ENCODE data around the gene ZNF548. TPM values are rescaled to one million over a fixed set of nuclear protein-coding genes. Genes with fewer than 3 reads are reported as not detected.

The ZNF548 gene
- total and polyA plus RNA-seq, 10 donors = 12.4 to 48.2 (median 29.8) TPM

DNA sequence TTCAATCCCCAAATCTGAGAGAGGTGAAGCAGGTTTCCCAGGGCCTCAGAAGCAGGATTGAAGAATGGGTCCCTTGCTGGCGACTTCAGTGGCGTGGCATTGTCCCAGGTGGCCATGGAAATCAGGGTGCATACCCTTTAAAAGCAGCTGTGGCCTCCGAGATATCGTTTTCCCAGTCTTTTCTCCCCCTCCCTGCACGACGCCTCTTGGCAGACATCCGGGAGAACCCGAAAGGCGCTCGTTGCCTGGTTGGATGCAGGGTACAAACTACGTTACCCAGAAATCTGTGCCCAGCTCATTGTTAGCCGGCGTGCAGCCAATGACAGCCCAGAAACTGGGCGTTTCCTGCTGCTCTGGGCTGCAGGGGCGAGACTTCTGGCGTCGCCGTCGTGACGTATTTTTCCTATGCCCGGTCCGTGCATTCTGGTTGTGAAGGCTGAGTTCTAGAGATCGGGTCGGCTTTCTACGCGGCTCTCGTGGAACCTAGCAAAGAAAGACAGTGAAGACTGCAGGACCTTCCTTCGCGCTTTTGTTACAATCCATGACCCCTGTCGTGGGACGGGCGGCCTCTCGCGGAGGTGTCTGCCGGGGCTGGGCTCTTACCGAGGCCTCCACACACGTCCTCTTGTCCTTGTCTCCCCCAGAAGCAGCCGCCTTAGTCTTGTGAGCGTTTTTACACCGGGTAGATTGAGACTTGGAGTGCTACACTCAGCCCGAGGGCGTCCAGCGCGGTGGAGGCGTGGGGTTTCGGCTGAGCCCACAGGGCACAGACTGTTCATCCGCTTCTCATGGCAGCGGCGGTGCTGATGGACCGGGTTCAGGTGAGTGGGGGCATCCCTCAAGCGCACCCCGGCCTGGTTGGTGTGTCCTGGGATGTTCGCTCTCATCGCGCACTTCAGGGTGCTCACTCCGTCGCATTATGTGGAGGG, 38.5 kb upstream of the ZNF548 start, which contains the start of gene ZNF304:
TSS of gene ZNF304 (plus strand) at position 395 of the 929 bp plus-strand sequence. CDS start at position 789, 394 bp downstream.
- Histone ChIP-seq H3K9me3 (peaks cover 0 to 37% (median 25%) of the 10 kb centered on the region in 8 donors), H3K4me1 (peaks cover 15 to 39% (median 24%) of the 10 kb centered on the region in 6 donors), H3K27me3 (replicated peaks in 1 of 7) (peaks cover 0 to 11% (median 0%) of the 10 kb centered on the region in 7 donors), H3K36me3 (peaks cover 0 to 39% (median 31%) of the 10 kb centered on the region in 6 donors), H3K27ac (peak within 1 kb of the TSS; percentile 54 to 87 (median 82)), H3K4me3 (peak within 1 kb of the TSS; percentile 78 to 92 (median 88))
- intact Hi-C loops (cut with DNase I; ENCODE audit: low total_unique reads) = no loop called here
- TF ChIP-seq POLR2A (IDR thresholded peaks at IDR 0.05) (no peak), POLR2AphosphoS5 (IDR thresholded peaks at IDR 0.05) (peak; percentile 78 to 85 (median 84))
- 2 to 4% (median 3%) methylated on average over 42 to 57 of the region's 57 CpGs for WGBS, 5 donors
- DNase-seq = peak; percentile 97

DNA sequence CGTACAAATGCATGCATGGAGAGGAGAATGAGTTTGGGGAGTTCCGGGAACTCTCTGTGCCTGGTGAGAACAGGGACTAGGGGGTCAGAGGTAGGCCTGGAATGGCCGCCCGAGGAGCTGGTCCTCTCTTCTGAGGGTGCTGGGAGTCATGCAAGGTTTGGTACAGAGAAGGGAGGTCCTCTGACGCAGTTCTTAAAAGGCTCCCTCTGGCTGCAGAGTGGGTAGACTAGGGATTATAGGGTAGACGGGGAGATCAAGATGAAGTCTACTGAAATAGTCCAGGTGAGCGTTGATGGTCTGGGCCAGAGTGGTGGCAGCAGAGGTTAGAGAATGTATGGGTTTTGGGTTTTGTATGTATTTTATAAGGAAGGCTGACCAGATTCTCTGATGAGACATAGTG, 37.8 kb upstream of the ZNF548 start:
- TF ChIP-seq, protein P1, sequence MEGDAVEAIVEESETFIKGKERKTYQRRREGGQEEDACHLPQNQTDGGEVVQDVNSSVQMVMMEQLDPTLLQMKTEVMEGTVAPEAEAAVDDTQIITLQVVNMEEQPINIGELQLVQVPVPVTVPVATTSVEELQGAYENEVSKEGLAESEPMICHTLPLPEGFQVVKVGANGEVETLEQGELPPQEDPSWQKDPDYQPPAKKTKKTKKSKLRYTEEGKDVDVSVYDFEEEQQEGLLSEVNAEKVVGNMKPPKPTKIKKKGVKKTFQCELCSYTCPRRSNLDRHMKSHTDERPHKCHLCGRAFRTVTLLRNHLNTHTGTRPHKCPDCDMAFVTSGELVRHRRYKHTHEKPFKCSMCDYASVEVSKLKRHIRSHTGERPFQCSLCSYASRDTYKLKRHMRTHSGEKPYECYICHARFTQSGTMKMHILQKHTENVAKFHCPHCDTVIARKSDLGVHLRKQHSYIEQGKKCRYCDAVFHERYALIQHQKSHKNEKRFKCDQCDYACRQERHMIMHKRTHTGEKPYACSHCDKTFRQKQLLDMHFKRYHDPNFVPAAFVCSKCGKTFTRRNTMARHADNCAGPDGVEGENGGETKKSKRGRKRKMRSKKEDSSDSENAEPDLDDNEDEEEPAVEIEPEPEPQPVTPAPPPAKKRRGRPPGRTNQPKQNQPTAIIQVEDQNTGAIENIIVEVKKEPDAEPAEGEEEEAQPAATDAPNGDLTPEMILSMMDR (IDR thresholded peaks at IDR 0.05 in 8 of 11, conservative IDR thresholded peaks at IDR 0.05 in 3 of 11) = no peak
- H3K36me3 ChIP-seq = peaks cover 7 to 46% (median 38%) of the 10 kb centered on the region in 6 donors
- H3K4me1 ChIP-seq = peaks cover 15 to 39% (median 24%) of the 10 kb centered on the region in 6 donors
- peak overlapping the region; percentile 78 to 92 (median 88) for H3K4me3 ChIP-seq
- H3K9me3 ChIP-seq = peaks cover 0 to 45% (median 32%) of the 10 kb centered on the region in 8 donors
- no peak for DNase-seq
- intact Hi-C loops (cut with DNase I; ENCODE audit: low total_unique reads) = no loop called here
- H3K27me3 ChIP-seq (replicated peaks in 1 of 7) = peaks cover 0 to 4% (median 0%) of the 10 kb centered on the region in 7 donors
- peak overlapping the region in 6 of 8 donors; percentile 54 to 87 (median 83) for H3K27ac ChIP-seq
- WGBS, 5 donors = 25 to 35% (median 29%) methylated on average over 7 of the region's 7 CpGs

DNA sequence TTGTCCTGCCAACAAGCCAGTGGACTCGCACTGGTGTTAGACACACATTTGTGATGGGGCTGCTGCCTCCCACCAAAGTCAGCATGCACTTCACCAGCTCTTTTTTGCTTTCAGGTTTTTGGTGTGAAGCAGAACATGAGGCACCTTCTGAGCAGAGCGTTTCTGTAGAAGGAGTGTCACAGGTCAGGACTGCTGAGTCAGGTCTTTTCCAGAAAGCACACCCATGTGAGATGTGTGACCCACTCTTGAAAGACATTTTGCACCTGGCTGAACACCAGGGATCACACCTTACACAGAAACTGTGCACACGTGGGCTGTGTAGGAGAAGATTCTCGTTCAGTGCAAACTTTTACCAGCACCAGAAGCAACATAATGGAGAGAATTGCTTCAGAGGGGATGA, 33.7 kb upstream of the ZNF548 start:
- intact Hi-C loops (cut with DNase I; ENCODE audit: low total_unique reads) = no loop called here
- Histone ChIP-seq H3K27ac (no peak overlapping the region), H3K9me3 (peaks cover 0 to 84% (median 67%) of the 10 kb centered on the region in 8 donors), H3K36me3 (peaks cover 8 to 74% (median 53%) of the 10 kb centered on the region in 6 donors), H3K4me3 (no peak overlapping the region), H3K27me3 (replicated peaks in 1 of 7) (no peaks in the 10 kb centered on the region), H3K4me1 (peaks cover 15 to 48% (median 26%) of the 10 kb centered on the region in 6 donors)
- WGBS, 5 donors = 86 to 100% (median 95%) methylated on average over 4 of the region's 4 CpGs
- TF ChIP-seq, protein P1 (IDR thresholded peaks at IDR 0.05 in 8 of 11, conservative IDR thresholded peaks at IDR 0.05 in 3 of 11) = no peak
- TF ChIP-seq POLR2AphosphoS5 (IDR thresholded peaks at IDR 0.05) (no peak), POLR2A (IDR thresholded peaks at IDR 0.05) (no peak)
- DNase-seq = no peak

DNA sequence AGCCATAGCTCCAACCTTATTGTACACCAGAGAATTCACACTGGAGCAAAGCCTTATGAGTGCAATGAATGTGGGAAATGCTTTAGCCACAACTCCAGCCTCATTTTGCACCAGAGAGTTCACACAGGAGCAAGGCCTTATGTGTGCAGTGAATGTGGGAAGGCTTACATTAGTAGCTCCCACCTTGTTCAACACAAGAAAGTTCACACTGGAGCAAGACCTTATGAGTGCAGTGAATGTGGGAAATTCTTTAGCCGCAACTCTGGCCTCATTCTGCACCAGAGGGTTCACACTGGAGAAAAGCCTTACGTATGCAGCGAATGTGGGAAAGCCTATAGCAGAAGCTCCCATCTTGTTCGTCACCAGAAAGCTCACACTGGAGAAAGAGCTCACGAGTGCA, 32.2 kb upstream of the ZNF548 start:
- H3K4me3 ChIP-seq = no peak overlapping the region
- TF ChIP-seq POLR2AphosphoS5 (IDR thresholded peaks at IDR 0.05) (no peak), POLR2A (IDR thresholded peaks at IDR 0.05) (no peak)
- TF ChIP-seq, protein P1 (IDR thresholded peaks at IDR 0.05 in 8 of 11, conservative IDR thresholded peaks at IDR 0.05 in 3 of 11) = no peak
- DNase-seq = no peak
- 94 to 100% (median 98%) methylated on average over 5 of the region's 5 CpGs for WGBS, 5 donors
- H3K36me3 ChIP-seq = peaks cover 8 to 72% (median 53%) of the 10 kb centered on the region in 6 donors
- intact Hi-C loops (cut with DNase I; ENCODE audit: low total_unique reads) = no loop called here
- H3K9me3 ChIP-seq = peaks cover 0 to 96% (median 74%) of the 10 kb centered on the region in 8 donors
- no peak overlapping the region for H3K27ac ChIP-seq
- peaks cover 9 to 46% (median 17%) of the 10 kb centered on the region in 6 donors for H3K4me1 ChIP-seq
- no peaks in the 10 kb centered on the region for H3K27me3 ChIP-seq (replicated peaks in 1 of 7)

All from spleen (tissue), 11 donors.